Natural killer cell (primary cell): Measurements from ENCODE around the gene KCNG3. TPM values are rescaled to one million over a fixed set of nuclear protein-coding genes. Genes with fewer than 3 reads are reported as not detected.

ENCODE experiments used
- ATAC-seq, 3 donors: fragments of 150-1000 bp in 2 of 3; fragments of 200-7000 bp in 1 of 3; cut with Tn5 transposase; 1 replicate in 1 of 3; 2 replicates in 2 of 3; pipeline ENCODE4 v1.10.0; 2021; ENCODE audit warnings: mild to moderate bottlenecking in 2 of 3, moderate library complexity in 2 of 3
- DNase-seq, 2 donors: peaks; one replicate each; pipeline versions ENCODE4 v3.0.0 to v3.0.0-alpha.2; 2013 to 2021; ENCODE audit warnings: mixed read lengths in 1 of 2
- H3K27ac ChIP-seq: one replicate; pipeline ENCODE4 v1.5.1; 2013; ENCODE audit warnings: mild to moderate bottlenecking, low read length
- H3K27me3 ChIP-seq: one replicate; pipeline ENCODE4 v1.6.1; 2013; ENCODE audit warnings: low read length; ENCODE audit not compliant: control insufficient read depth, insufficient read depth
- H3K36me3 ChIP-seq: one replicate; pipeline ENCODE4 v1.6.1; 2013; ENCODE audit warnings: low read length; ENCODE audit not compliant: control insufficient read depth, insufficient read depth
- H3K4me1 ChIP-seq: one replicate; pipeline ENCODE4 v1.6.1; 2013; ENCODE audit warnings: low read length; ENCODE audit not compliant: control insufficient read depth, insufficient read depth
- H3K4me3 ChIP-seq: one replicate; pipeline ENCODE4 v1.5.1; 2013; ENCODE audit warnings: low read length
- H3K9me3 ChIP-seq: one replicate; pipeline ENCODE4 v1.6.1; 2013; ENCODE audit warnings: low read length; ENCODE audit not compliant: control insufficient read depth, insufficient read depth
- H3K27ac Mint-ChIP-seq, 2 donors: one replicate each; pipeline ENCODE4 v1.8.0; 2022; ENCODE audit warnings: mild to moderate bottlenecking in 2 of 2, mixed read lengths in 2 of 2, moderate library complexity in 1 of 2
- H3K27me3 Mint-ChIP-seq, 2 donors: one replicate each; pipeline ENCODE4 v1.8.0; 2022; ENCODE audit warnings: low read depth in 2 of 2, mixed read lengths in 2 of 2
- H3K36me3 Mint-ChIP-seq: one replicate; pipeline ENCODE4 v1.8.0; 2022; ENCODE audit warnings: mixed read lengths
- H3K4me1 Mint-ChIP-seq, 2 donors: one replicate each; pipeline ENCODE4 v1.8.0; 2022; ENCODE audit warnings: mixed read lengths in 2 of 2
- H3K4me3 Mint-ChIP-seq: one replicate; pipeline ENCODE4 v1.8.0; 2022; ENCODE audit warnings: mild to moderate bottlenecking, moderate library complexity, mixed read lengths
- H3K9me3 Mint-ChIP-seq, 2 donors: one replicate each; pipeline ENCODE4 v1.8.0; 2022; ENCODE audit warnings: mixed read lengths in 2 of 2
- CTCF ChIP-seq: fragments of 200-600 bp; IDR thresholded peaks from one replicate; pipeline ENCODE4 v1.8.0; 2022; ENCODE audit warnings: antibody characterized with exemption
- WGBS: methylation state at CpG from one replicate; pipeline ENCODE4 v1.1.7; 2013; ENCODE audit warnings: missing lambda C conversion rate; ENCODE audit not compliant: insufficient coverage; 5-methylcytosine and 5-hydroxymethylcytosine counted together
- intact Hi-C: fragments of 100-400 bp; cut with micrococcal nuclease; formaldehyde crosslinking; loops from one replicate; pipeline ENCODE4 v1.14.2; 2022
- total RNA-seq, 4 donors: library from RNA; stranded (reverse); fragments of 120-200 nt in 1 of 4; gene quantifications; one replicate each; pipeline versions ENCODE4 v1.2.3 to v1.2.4, GENCODE V29; 2013 to 2022

The KCNG3 gene
- total RNA-seq, 3 donors from 2014 or later (not counting 1 experiment from before 2014, with no cell fraction given): not detected

GRCh38 chr2:42503291-42503690 is 9.5 kb upstream of the KCNG3 start:
- Histone ChIP-seq H3K27me3 (no peaks in the 10 kb centered on the region), H3K36me3 (no peaks in the 10 kb centered on the region), H3K4me1 (no peaks in the 10 kb centered on the region), H3K9me3 (no peaks in the 10 kb centered on the region), H3K4me3 (no peak overlapping the region), H3K27ac (no peak overlapping the region)
- Mint-ChIP-seq H3K27ac (no peak overlapping the region), H3K36me3 (no peaks in the 10 kb centered on the region), H3K27me3 (peaks cover 3 to 5% of the 10 kb centered on the region in 2 donors), H3K4me3 (no peak overlapping the region), H3K9me3 (no peaks in the 10 kb centered on the region), H3K4me1 (no peaks in the 10 kb centered on the region)
- 93% methylated on average over 2 of the region's 2 CpGs for WGBS
- TF ChIP-seq CTCF: no peak
- intact Hi-C loops: no loop called here
- DNase-seq (no peak), ATAC-seq (no peak)

GRCh38 chr2:42498497-42498896 is 4.7 kb upstream of the KCNG3 start:
- H3K36me3 ChIP-seq: no peaks in the 10 kb centered on the region
- H3K27ac ChIP-seq: no peak overlapping the region
- DNase-seq (no peak), ATAC-seq (no peak)
- intact Hi-C loops: no loop called here
- H3K27ac Mint-ChIP-seq: no peak overlapping the region
- H3K27me3 ChIP-seq: peaks cover 9% of the 10 kb centered on the region
- no peak overlapping the region for H3K4me3 Mint-ChIP-seq
- 92% methylated on average over 3 of the region's 3 CpGs for WGBS
- peaks cover 7 to 8% of the 10 kb centered on the region in 2 donors for H3K4me1 Mint-ChIP-seq
- H3K4me3 ChIP-seq: no peak overlapping the region
- H3K9me3 ChIP-seq: no peaks in the 10 kb centered on the region
- H3K9me3 Mint-ChIP-seq: no peaks in the 10 kb centered on the region
- H3K4me1 ChIP-seq: peaks cover 10% of the 10 kb centered on the region
- TF ChIP-seq CTCF: no peak
- H3K27me3 Mint-ChIP-seq: peaks cover 13 to 26% of the 10 kb centered on the region in 2 donors
- no peaks in the 10 kb centered on the region for H3K36me3 Mint-ChIP-seq

GRCh38 chr2:42495611-42496010 is 1.8 kb upstream of the KCNG3 start:
- 73% methylated on average over 6 of the region's 6 CpGs for WGBS
- TF ChIP-seq CTCF: no peak
- Mint-ChIP-seq H3K9me3 (no peaks in the 10 kb centered on the region), H3K27ac (no peak overlapping the region), H3K4me1 (peaks cover 7 to 8% of the 10 kb centered on the region in 2 donors), H3K4me3 (no peak overlapping the region), H3K27me3 (peaks cover 21 to 45% of the 10 kb centered on the region in 2 donors), H3K36me3 (no peaks in the 10 kb centered on the region)
- no peak for ATAC-seq
- intact Hi-C loops: loop anchor here (1.0 kb wide), 1 partner anchor 168 kb away; no protein-coding TSS in a partner anchor
- H3K4me3 ChIP-seq: no peak overlapping the region
- H3K36me3 ChIP-seq: no peaks in the 10 kb centered on the region
- H3K27me3 ChIP-seq: peaks cover 21% of the 10 kb centered on the region
- no peaks in the 10 kb centered on the region for H3K9me3 ChIP-seq
- no peak overlapping the region for H3K27ac ChIP-seq
- DNase-seq: no peak
- H3K4me1 ChIP-seq: peaks cover 14% of the 10 kb centered on the region

GRCh38 chr2:42495234-42495581 is 1.4 kb upstream of the KCNG3 start:
- Mint-ChIP-seq H3K27me3 (peaks cover 24 to 49% of the 10 kb centered on the region in 2 donors), H3K27ac (no peak overlapping the region), H3K9me3 (no peaks in the 10 kb centered on the region), H3K4me1 (peaks cover 7 to 8% of the 10 kb centered on the region in 2 donors), H3K4me3 (peak overlapping the region; percentile 96), H3K36me3 (no peaks in the 10 kb centered on the region)
- intact Hi-C loops: loop anchor here (1.0 kb wide), 1 partner anchor 168 kb away; no protein-coding TSS in a partner anchor
- TF ChIP-seq CTCF: no peak
- DNase-seq: no peak
- Histone ChIP-seq H3K4me3 (no peak overlapping the region), H3K4me1 (peaks cover 14% of the 10 kb centered on the region), H3K36me3 (no peaks in the 10 kb centered on the region), H3K27ac (no peak overlapping the region), H3K9me3 (no peaks in the 10 kb centered on the region), H3K27me3 (peaks cover 21% of the 10 kb centered on the region)
- 0% methylated on average over 1 of the region's 1 CpG for WGBS
- ATAC-seq: no peak
